ENCODE results near the gene KRT39. TPM values are rescaled to one million over a fixed set of nuclear protein-coding genes. Genes with fewer than 3 reads are reported as not detected.

Gene KRT39
- total and polyA plus RNA-seq, 2 donors (not counting 3 experiments of a cell fraction or from before 2014, with no cell fraction given) = not detected

GRCh38 chr17:40974366-40974765, 7.6 kb upstream of the KRT39 start:
- H3K4me1 ChIP-seq (ENCODE audit: control insufficient read depth, extremely low read depth, insufficient read depth, low read length) = no peaks in the 10 kb centered on the region
- H3K27ac ChIP-seq (ENCODE audit: insufficient read depth, low read depth, low read length) = no peak overlapping the region
- no peaks in the 10 kb centered on the region for H3K9me3 ChIP-seq (replicated peaks; ENCODE audit: control insufficient read depth, insufficient read depth, low read length)
- H3K4me2 ChIP-seq (ENCODE audit: insufficient read depth, low read length) = no peak overlapping the region
- no TSS peak for BruUV-seq (replicated peaks)
- FAIRE-seq (no peak), DNase-seq (ENCODE audit: low read depth, low spot score) (no peak)
- H3K27me3 ChIP-seq (ENCODE audit: control insufficient read depth in 2 of 2, insufficient read depth in 2 of 2, low read length in 2 of 2) = peaks cover 0 to 3% of the 10 kb centered on the region in 2 experiments
- intact Hi-C loops (cut with micrococcal nuclease) (no loop called here), dilution Hi-C loops (cut with MboI; ENCODE audit: extremely low pct_ligation_motif_present, low sequenced_read_pairs) (no loop called here)
- TF ChIP-seq POLR2AphosphoS5 (IDR thresholded peaks at IDR 0.05; ENCODE audit: insufficient read depth, low read depth, low read length) (no peak), EZH2 (IDR thresholded peaks at IDR 0.05; ENCODE audit: borderline replicate concordance, low read depth, low read length, severe bottlenecking) (no peak), FOS (IDR thresholded peaks at IDR 0.05; ENCODE audit: borderline replicate concordance, insufficient read depth, low read length) (no peak), JUN (IDR thresholded peaks at IDR 0.05; ENCODE audit: borderline replicate concordance, insufficient read depth, insufficient read length, low read depth) (no peak), POLR2A (IDR thresholded peaks at IDR 0.05; ENCODE audit: low read depth, low read length) (no peak), GATA2 (IDR thresholded peaks at IDR 0.05; ENCODE audit: insufficient read depth, insufficient read length, low read depth, low read length) (no peak), MAX (IDR thresholded peaks at IDR 0.05; ENCODE audit: insufficient read depth, insufficient read length) (no peak), MYC (IDR thresholded peaks at IDR 0.05; ENCODE audit: low read depth, low read length) (no peak)
- TF ChIP-seq, protein P1, sequence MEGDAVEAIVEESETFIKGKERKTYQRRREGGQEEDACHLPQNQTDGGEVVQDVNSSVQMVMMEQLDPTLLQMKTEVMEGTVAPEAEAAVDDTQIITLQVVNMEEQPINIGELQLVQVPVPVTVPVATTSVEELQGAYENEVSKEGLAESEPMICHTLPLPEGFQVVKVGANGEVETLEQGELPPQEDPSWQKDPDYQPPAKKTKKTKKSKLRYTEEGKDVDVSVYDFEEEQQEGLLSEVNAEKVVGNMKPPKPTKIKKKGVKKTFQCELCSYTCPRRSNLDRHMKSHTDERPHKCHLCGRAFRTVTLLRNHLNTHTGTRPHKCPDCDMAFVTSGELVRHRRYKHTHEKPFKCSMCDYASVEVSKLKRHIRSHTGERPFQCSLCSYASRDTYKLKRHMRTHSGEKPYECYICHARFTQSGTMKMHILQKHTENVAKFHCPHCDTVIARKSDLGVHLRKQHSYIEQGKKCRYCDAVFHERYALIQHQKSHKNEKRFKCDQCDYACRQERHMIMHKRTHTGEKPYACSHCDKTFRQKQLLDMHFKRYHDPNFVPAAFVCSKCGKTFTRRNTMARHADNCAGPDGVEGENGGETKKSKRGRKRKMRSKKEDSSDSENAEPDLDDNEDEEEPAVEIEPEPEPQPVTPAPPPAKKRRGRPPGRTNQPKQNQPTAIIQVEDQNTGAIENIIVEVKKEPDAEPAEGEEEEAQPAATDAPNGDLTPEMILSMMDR (IDR thresholded peaks at IDR 0.05; ENCODE audit: extremely low read depth in 1 of 2, insufficient read depth in 1 of 2, low read depth in 1 of 2, low read length in 2 of 2) = no peak
- H3K79me2 ChIP-seq (ENCODE audit: control insufficient read depth, insufficient read depth, low read length) = no peaks in the 10 kb centered on the region
- no peaks in the 10 kb centered on the region for H3K36me3 ChIP-seq (ENCODE audit: control insufficient read depth in 2 of 2, extremely low read depth in 1 of 2, insufficient read depth in 2 of 2, low read length in 2 of 2)
- no peaks in the 10 kb centered on the region for H3K9me1 ChIP-seq (replicated peaks; ENCODE audit: control insufficient read depth, extremely low read depth, insufficient read depth, low read length)
- H3K9ac ChIP-seq (replicated peaks; ENCODE audit: extremely low read depth, insufficient read depth, low read length) = no peak overlapping the region
- H4K20me1 ChIP-seq (replicated peaks; ENCODE audit: control insufficient read depth, extremely low read depth, insufficient read depth, low read length) = no peaks in the 10 kb centered on the region
- no peak overlapping the region for H3K4me3 ChIP-seq (replicated peaks in 1 of 3; ENCODE audit: insufficient read depth in 1 of 3, low read depth in 1 of 3, low read length in 3 of 3)
- no peak overlapping the region for H2AFZ ChIP-seq (ENCODE audit: low read depth, low read length)
- CTCF ChIA-PET = no interaction called here
- POLR2A ChIA-PET = no interaction called here

Measured in endothelial cell of umbilical vein (primary cell).